ENCODE results near the gene STARD8.
A peak's percentile ranks its signal among the peaks of the same experiment; 100 is the strongest.

The STARD8 gene

GRCh38 chrX:68717663-68718442 is 70.4 kb downstream of the STARD8 start:
- Histone ChIP-seq H3K4ac (ENCODE audit: low read depth, low read length) (no peak overlapping the region), H3K79me1 (ENCODE audit: low read length) (no peaks in the 10 kb centered on the region), H2AFZ (ENCODE audit: insufficient read depth, low read length, poor library complexity) (no peak overlapping the region), H3K4me1 (ENCODE audit: control insufficient read depth in 1 of 2, insufficient read depth in 2 of 2, low read length in 2 of 2) (peaks cover 2 to 6% of the 10 kb centered on the region in 2 experiments), H3K4me2 (ENCODE audit: low read length) (no peak overlapping the region), H3K27me3 (ENCODE audit: insufficient read depth, low read length) (no peaks in the 10 kb centered on the region), H2BK120ac (ENCODE audit: insufficient read depth, low read length, poor library complexity) (no peak overlapping the region), H4K91ac (ENCODE audit: low read depth, low read length) (no peak overlapping the region), H3K14ac (ENCODE audit: low read length) (no peak overlapping the region), H2AK5ac (ENCODE audit: low read length) (no peak overlapping the region), H3K9ac (ENCODE audit: low read length) (no peak overlapping the region), H2BK12ac (ENCODE audit: low read length) (no peak overlapping the region), H3K9me3 (ENCODE audit: insufficient read depth, low read depth, low read length) (no peaks in the 10 kb centered on the region), H4K12ac (ENCODE audit: low read depth, low read length) (no peak overlapping the region), H3K18ac (ENCODE audit: low read length) (no peak overlapping the region), H3K79me2 (ENCODE audit: control insufficient read depth, insufficient read depth, low read length, poor library complexity) (no peaks in the 10 kb centered on the region), H2BK5ac (ENCODE audit: low read depth, low read length, poor library complexity) (no peak overlapping the region), H4K8ac (ENCODE audit: low read depth, low read length) (no peak overlapping the region), H3K23ac (ENCODE audit: low read length) (no peak overlapping the region), H3K4me3 (ENCODE audit: low read depth, low read length) (no peak overlapping the region), H3K36me3 (ENCODE audit: control insufficient read depth in 1 of 2, insufficient read depth in 2 of 2, low read length in 2 of 2) (peaks cover 41 to 58% of the 10 kb centered on the region in 2 experiments), H3K27ac (ENCODE audit: low read depth, low read length) (no peak overlapping the region)
- WGBS (ENCODE audit: extremely low coverage, insufficient coverage, insufficient read length) = no CpG with 5 or more reads among the region's 24 CpGs
- DNase-seq = no peak

GRCh38 chrX:68718443-68718820 is 71.0 kb downstream of the STARD8 start:
- no peak for DNase-seq
- H2AFZ ChIP-seq (ENCODE audit: insufficient read depth, low read length, poor library complexity) = no peak overlapping the region
- H3K4me1 ChIP-seq (ENCODE audit: control insufficient read depth in 1 of 2, insufficient read depth in 2 of 2, low read length in 2 of 2) = peaks cover 2 to 6% of the 10 kb centered on the region in 2 experiments
- no peak overlapping the region for H2BK12ac ChIP-seq (ENCODE audit: low read length)
- no peak overlapping the region for H3K14ac ChIP-seq (ENCODE audit: low read length)
- H3K79me1 ChIP-seq (ENCODE audit: low read length) = no peaks in the 10 kb centered on the region
- H3K9me3 ChIP-seq (ENCODE audit: insufficient read depth, low read depth, low read length) = no peaks in the 10 kb centered on the region
- no peak overlapping the region for H2BK5ac ChIP-seq (ENCODE audit: low read depth, low read length, poor library complexity)
- no peak overlapping the region for H3K4me2 ChIP-seq (ENCODE audit: low read length)
- no CpG with 5 or more reads among the region's 10 CpGs for WGBS (ENCODE audit: extremely low coverage, insufficient coverage, insufficient read length)
- no peak overlapping the region for H4K91ac ChIP-seq (ENCODE audit: low read depth, low read length)
- no peak overlapping the region for H3K4me3 ChIP-seq (ENCODE audit: low read depth, low read length)
- no peaks in the 10 kb centered on the region for H3K27me3 ChIP-seq (ENCODE audit: insufficient read depth, low read length)
- H3K36me3 ChIP-seq (ENCODE audit: control insufficient read depth in 1 of 2, insufficient read depth in 2 of 2, low read length in 2 of 2) = peaks cover 42 to 59% of the 10 kb centered on the region in 2 experiments
- no peak overlapping the region for H2AK5ac ChIP-seq (ENCODE audit: low read length)
- no peak overlapping the region for H3K27ac ChIP-seq (ENCODE audit: low read depth, low read length)
- no peak overlapping the region for H3K9ac ChIP-seq (ENCODE audit: low read length)
- H3K18ac ChIP-seq (ENCODE audit: low read length) = no peak overlapping the region
- no peak overlapping the region for H3K4ac ChIP-seq (ENCODE audit: low read depth, low read length)
- H4K12ac ChIP-seq (ENCODE audit: low read depth, low read length) = no peak overlapping the region
- H2BK120ac ChIP-seq (ENCODE audit: insufficient read depth, low read length, poor library complexity) = no peak overlapping the region
- no peak overlapping the region for H3K23ac ChIP-seq (ENCODE audit: low read length)
- H4K8ac ChIP-seq (ENCODE audit: low read depth, low read length) = no peak overlapping the region
- no peaks in the 10 kb centered on the region for H3K79me2 ChIP-seq (ENCODE audit: control insufficient read depth, insufficient read depth, low read length, poor library complexity)

- no peak overlapping the region for H3K27ac ChIP-seq (ENCODE audit: low read depth, low read length)
- H2BK120ac ChIP-seq (ENCODE audit: insufficient read depth, low read length, poor library complexity) = no peak overlapping the region
- no peak overlapping the region for H4K12ac ChIP-seq (ENCODE audit: low read depth, low read length)
- H3K79me2 ChIP-seq (ENCODE audit: control insufficient read depth, insufficient read depth, low read length, poor library complexity) = no peaks in the 10 kb centered on the region
- H2BK5ac ChIP-seq (ENCODE audit: low read depth, low read length, poor library complexity) = no peak overlapping the region
- H4K8ac ChIP-seq (ENCODE audit: low read depth, low read length) = no peak overlapping the region
- DNase-seq = no peak
- no peak overlapping the region for H3K14ac ChIP-seq (ENCODE audit: low read length)
- H2AK5ac ChIP-seq (ENCODE audit: low read length) = no peak overlapping the region
- H3K9ac ChIP-seq (ENCODE audit: low read length) = no peak overlapping the region
- no peaks in the 10 kb centered on the region for H3K79me1 ChIP-seq (ENCODE audit: low read length)
- H3K4me2 ChIP-seq (ENCODE audit: low read length) = no peak overlapping the region
- no peak overlapping the region for H2BK12ac ChIP-seq (ENCODE audit: low read length)
- H3K27me3 ChIP-seq (ENCODE audit: insufficient read depth, low read length) = no peaks in the 10 kb centered on the region
- H3K36me3 ChIP-seq (ENCODE audit: control insufficient read depth in 1 of 2, insufficient read depth in 2 of 2, low read length in 2 of 2) = peaks cover 49 to 65% of the 10 kb centered on the region in 2 experiments
- H3K9me3 ChIP-seq (ENCODE audit: insufficient read depth, low read depth, low read length) = no peaks in the 10 kb centered on the region
- no peak overlapping the region for H2AFZ ChIP-seq (ENCODE audit: insufficient read depth, low read length, poor library complexity)
- H3K4ac ChIP-seq (ENCODE audit: low read depth, low read length) = no peak overlapping the region
- peaks cover 0 to under 1% of the 10 kb centered on the region in 2 experiments for H3K4me1 ChIP-seq (ENCODE audit: control insufficient read depth in 1 of 2, insufficient read depth in 2 of 2, low read length in 2 of 2)
- H3K18ac ChIP-seq (ENCODE audit: low read length) = no peak overlapping the region
- no peak overlapping the region for H3K23ac ChIP-seq (ENCODE audit: low read length)
- H4K91ac ChIP-seq (ENCODE audit: low read depth, low read length) = no peak overlapping the region
- no CpG with 5 or more reads among the region's 14 CpGs for WGBS (ENCODE audit: extremely low coverage, insufficient coverage, insufficient read length)
- H3K4me3 ChIP-seq (ENCODE audit: low read depth, low read length) = no peak overlapping the region
These were observed 71.9 kb downstream of the STARD8 start for GRCh38 chrX:68719181-68719903.

GRCh38 chrX:68719904-68720614 is 72.6 kb downstream of the STARD8 start:
- H3K4me3 ChIP-seq (ENCODE audit: low read depth, low read length) = no peak overlapping the region
- H2BK120ac ChIP-seq (ENCODE audit: insufficient read depth, low read length, poor library complexity) = no peak overlapping the region
- no peak overlapping the region for H3K23ac ChIP-seq (ENCODE audit: low read length)
- WGBS (ENCODE audit: extremely low coverage, insufficient coverage, insufficient read length) = no CpG with 5 or more reads among the region's 11 CpGs
- H3K36me3 ChIP-seq (ENCODE audit: control insufficient read depth in 1 of 2, insufficient read depth in 2 of 2, low read length in 2 of 2) = peaks cover 53 to 69% of the 10 kb centered on the region in 2 experiments
- no peaks in the 10 kb centered on the region for H3K27me3 ChIP-seq (ENCODE audit: insufficient read depth, low read length)
- H3K4ac ChIP-seq (ENCODE audit: low read depth, low read length) = no peak overlapping the region
- H4K12ac ChIP-seq (ENCODE audit: low read depth, low read length) = no peak overlapping the region
- H3K79me2 ChIP-seq (ENCODE audit: control insufficient read depth, insufficient read depth, low read length, poor library complexity) = no peaks in the 10 kb centered on the region
- no peak overlapping the region for H4K8ac ChIP-seq (ENCODE audit: low read depth, low read length)
- no peaks in the 10 kb centered on the region for H3K9me3 ChIP-seq (ENCODE audit: insufficient read depth, low read depth, low read length)
- no peak overlapping the region for H2AK5ac ChIP-seq (ENCODE audit: low read length)
- H3K79me1 ChIP-seq (ENCODE audit: low read length) = no peaks in the 10 kb centered on the region
- DNase-seq = peak in 1 of 2 donors; percentile 16
- H2BK12ac ChIP-seq (ENCODE audit: low read length) = no peak overlapping the region
- no peak overlapping the region for H3K9ac ChIP-seq (ENCODE audit: low read length)
- no peak overlapping the region for H3K27ac ChIP-seq (ENCODE audit: low read depth, low read length)
- no peak overlapping the region for H3K4me2 ChIP-seq (ENCODE audit: low read length)
- no peak overlapping the region for H2BK5ac ChIP-seq (ENCODE audit: low read depth, low read length, poor library complexity)
- no peak overlapping the region for H4K91ac ChIP-seq (ENCODE audit: low read depth, low read length)
- no peak overlapping the region for H2AFZ ChIP-seq (ENCODE audit: insufficient read depth, low read length, poor library complexity)
- no peaks in the 10 kb centered on the region for H3K4me1 ChIP-seq (ENCODE audit: control insufficient read depth in 1 of 2, insufficient read depth in 2 of 2, low read length in 2 of 2)
- no peak overlapping the region for H3K14ac ChIP-seq (ENCODE audit: low read length)
- H3K18ac ChIP-seq (ENCODE audit: low read length) = no peak overlapping the region
